DND-41 (cell line): ENCODE results near the gene PRICKLE2.

Experiments
- ATAC-seq: fragments of 200-7000 bp; cut with Tn5 transposase; 3 replicates; pipeline ENCODE4 v1.9.1; 2021; ENCODE audit warnings: low read depth; ENCODE audit not compliant: insufficient read depth
- DNase-seq: peaks from one replicate; pipeline ENCODE4 v3.0.0-alpha.2; 2020
- H2AFZ ChIP-seq: 2 replicates; pipeline ENCODE4 v1.6.0; 2012; ENCODE audit warnings: low read depth, low read length
- H3K27ac ChIP-seq: 2 replicates; pipeline ENCODE4 v1.5.1; 2012; ENCODE audit warnings: low read length, inconsistent platforms
- H3K27me3 ChIP-seq: fragments of 200-600 bp; sonication (generic); 2 replicates; pipeline ENCODE4 v1.6.0; 2012; ENCODE audit warnings: low read length, mild to moderate bottlenecking, inconsistent platforms; ENCODE audit not compliant: insufficient read depth, poor library complexity
- H3K36me3 ChIP-seq: 2 replicates; pipeline ENCODE4 v1.5.1; 2012; ENCODE audit warnings: low read length, inconsistent platforms; ENCODE audit not compliant: insufficient read depth
- H3K4me1 ChIP-seq: 2 replicates; pipeline ENCODE4 v1.5.1; 2012; ENCODE audit warnings: mild to moderate bottlenecking, low read length; ENCODE audit not compliant: insufficient read depth
- H3K4me2 ChIP-seq: 2 replicates; pipeline ENCODE4 v1.6.0; 2012; ENCODE audit warnings: mild to moderate bottlenecking, moderate library complexity, low read length, inconsistent platforms; ENCODE audit not compliant: insufficient read depth
- H3K4me3 ChIP-seq, 2 experiments: fragments of 200-600 bp in 1 of 2; shearing (Covaris generic) in 1 of 2; 2 replicates each; pipeline ENCODE4 v1.5.1; 2012 to 2016; ENCODE audit warnings: inconsistent platforms in 2 of 2, low read length in 2 of 2, mild to moderate bottlenecking in 2 of 2, low read depth in 1 of 2, moderate library complexity in 1 of 2
- H3K79me2 ChIP-seq: 2 replicates; pipeline ENCODE4 v1.6.0; 2012; ENCODE audit warnings: low read length, inconsistent platforms; ENCODE audit not compliant: insufficient read depth
- H3K9ac ChIP-seq: 2 replicates; pipeline ENCODE4 v1.6.0; 2012; ENCODE audit warnings: low read depth, mild to moderate bottlenecking, inconsistent platforms, low read length, moderate library complexity
- H3K9me3 ChIP-seq: 2 replicates; pipeline ENCODE4 v1.5.1; 2012; ENCODE audit warnings: low read length, moderate library complexity, mild to moderate bottlenecking, inconsistent platforms; ENCODE audit not compliant: insufficient read depth, severe bottlenecking
- H4K20me1 ChIP-seq: 2 replicates; pipeline ENCODE4 v1.6.0; 2012; ENCODE audit warnings: low read length; ENCODE audit not compliant: insufficient read depth
- CTCF ChIP-seq: IDR thresholded peaks from 2 replicates; pipeline ENCODE4 v1.5.1; 2012; ENCODE audit warnings: borderline replicate concordance, low read length, moderate library complexity, mild to moderate bottlenecking; ENCODE audit not compliant: poor library complexity, severe bottlenecking; ENCODE audit errors: extremely low read depth
- EZH2 ChIP-seq: IDR thresholded peaks from 3 replicates; pipeline ENCODE4 v1.6.1; 2012; ENCODE audit warnings: borderline replicate concordance, low read depth, mild to moderate bottlenecking, moderate library complexity, low read length, inconsistent platforms; ENCODE audit not compliant: severe bottlenecking

PRICKLE2 gene

GRCh38 chr3:64131725-64132469 is 93.4 kb downstream of the PRICKLE2 start:
- H3K4me2 ChIP-seq, result no peak overlapping the region
- no peak overlapping the region for H2AFZ ChIP-seq
- ATAC-seq (no peak), DNase-seq (no peak)
- no peak overlapping the region for H3K9ac ChIP-seq
- H3K36me3 ChIP-seq, result no peaks in the 10 kb centered on the region
- H3K4me1 ChIP-seq, result no peaks in the 10 kb centered on the region
- H3K27ac ChIP-seq, result no peak overlapping the region
- H3K27me3 ChIP-seq, result no peaks in the 10 kb centered on the region
- H3K4me3 ChIP-seq, result no peak overlapping the region
- no peaks in the 10 kb centered on the region for H4K20me1 ChIP-seq
- H3K9me3 ChIP-seq, result no peaks in the 10 kb centered on the region
- TF ChIP-seq CTCF (no peak), EZH2 (no peak)
- H3K79me2 ChIP-seq, result no peaks in the 10 kb centered on the region

GRCh38 chr3:64130436-64130835 is 94.8 kb downstream of the PRICKLE2 start:
- H3K9me3 ChIP-seq, result no peaks in the 10 kb centered on the region
- no peak for ATAC-seq
- no peak for TF ChIP-seq CTCF
- no peak for TF ChIP-seq EZH2
- H3K36me3 ChIP-seq, result no peaks in the 10 kb centered on the region
- no peaks in the 10 kb centered on the region for H4K20me1 ChIP-seq
- H3K9ac ChIP-seq, result no peak overlapping the region
- no peaks in the 10 kb centered on the region for H3K4me1 ChIP-seq
- H3K27ac ChIP-seq, result no peak overlapping the region
- H3K4me2 ChIP-seq, result no peak overlapping the region
- no peak overlapping the region for H2AFZ ChIP-seq
- H3K4me3 ChIP-seq, result no peak overlapping the region
- H3K79me2 ChIP-seq, result no peaks in the 10 kb centered on the region
- no peak for DNase-seq
- no peaks in the 10 kb centered on the region for H3K27me3 ChIP-seq

- no peak overlapping the region for H3K4me2 ChIP-seq
- no peak for ATAC-seq
Measured at GRCh38 chr3:64129581-64129980, 95.7 kb downstream of the PRICKLE2 start.

More at GRCh38 chr3:64129581-64129980, 95.7 kb downstream of the PRICKLE2 start:
- Histone ChIP-seq H3K27ac (no peak overlapping the region), H3K4me1 (no peaks in the 10 kb centered on the region), H2AFZ (no peak overlapping the region), H3K4me3 (no peak overlapping the region), H3K79me2 (no peaks in the 10 kb centered on the region), H3K9ac (no peak overlapping the region), H4K20me1 (no peaks in the 10 kb centered on the region), H3K27me3 (no peaks in the 10 kb centered on the region), H3K9me3 (no peaks in the 10 kb centered on the region), H3K36me3 (no peaks in the 10 kb centered on the region)
- TF ChIP-seq EZH2 (no peak), CTCF (no peak)
- no peak for DNase-seq
